Choroid plexus epithelial cell (primary cell): ENCODE results near the gene RNLS.

Source experiments
- DNase-seq: peaks from one replicate; pipeline ENCODE4 v3.0.0-alpha.2; 2010; ENCODE audit warnings: low read depth
- H3K4me3 ChIP-seq: 2 replicates; pipeline ENCODE4 v1.5.1; 2011; ENCODE audit warnings: low read depth, mild to moderate bottlenecking, control low read depth, low read length, moderate library complexity
- TF ChIP-seq, protein P1 (sequence below): conservative IDR thresholded peaks from 2 replicates; pipeline ENCODE4 v1.5.1; 2011; ENCODE audit warnings: low read depth, mild to moderate bottlenecking, control low read depth, inconsistent platforms, low read length, moderate library complexity

Gene RNLS

GRCh38 chr10:88297103-88297502, 286.0 kb downstream of the RNLS start:
- DNase-seq, result no peak
- H3K4me3 ChIP-seq, result no peak overlapping the region
- TF ChIP-seq, protein P1, sequence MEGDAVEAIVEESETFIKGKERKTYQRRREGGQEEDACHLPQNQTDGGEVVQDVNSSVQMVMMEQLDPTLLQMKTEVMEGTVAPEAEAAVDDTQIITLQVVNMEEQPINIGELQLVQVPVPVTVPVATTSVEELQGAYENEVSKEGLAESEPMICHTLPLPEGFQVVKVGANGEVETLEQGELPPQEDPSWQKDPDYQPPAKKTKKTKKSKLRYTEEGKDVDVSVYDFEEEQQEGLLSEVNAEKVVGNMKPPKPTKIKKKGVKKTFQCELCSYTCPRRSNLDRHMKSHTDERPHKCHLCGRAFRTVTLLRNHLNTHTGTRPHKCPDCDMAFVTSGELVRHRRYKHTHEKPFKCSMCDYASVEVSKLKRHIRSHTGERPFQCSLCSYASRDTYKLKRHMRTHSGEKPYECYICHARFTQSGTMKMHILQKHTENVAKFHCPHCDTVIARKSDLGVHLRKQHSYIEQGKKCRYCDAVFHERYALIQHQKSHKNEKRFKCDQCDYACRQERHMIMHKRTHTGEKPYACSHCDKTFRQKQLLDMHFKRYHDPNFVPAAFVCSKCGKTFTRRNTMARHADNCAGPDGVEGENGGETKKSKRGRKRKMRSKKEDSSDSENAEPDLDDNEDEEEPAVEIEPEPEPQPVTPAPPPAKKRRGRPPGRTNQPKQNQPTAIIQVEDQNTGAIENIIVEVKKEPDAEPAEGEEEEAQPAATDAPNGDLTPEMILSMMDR, result no peak

DNA sequence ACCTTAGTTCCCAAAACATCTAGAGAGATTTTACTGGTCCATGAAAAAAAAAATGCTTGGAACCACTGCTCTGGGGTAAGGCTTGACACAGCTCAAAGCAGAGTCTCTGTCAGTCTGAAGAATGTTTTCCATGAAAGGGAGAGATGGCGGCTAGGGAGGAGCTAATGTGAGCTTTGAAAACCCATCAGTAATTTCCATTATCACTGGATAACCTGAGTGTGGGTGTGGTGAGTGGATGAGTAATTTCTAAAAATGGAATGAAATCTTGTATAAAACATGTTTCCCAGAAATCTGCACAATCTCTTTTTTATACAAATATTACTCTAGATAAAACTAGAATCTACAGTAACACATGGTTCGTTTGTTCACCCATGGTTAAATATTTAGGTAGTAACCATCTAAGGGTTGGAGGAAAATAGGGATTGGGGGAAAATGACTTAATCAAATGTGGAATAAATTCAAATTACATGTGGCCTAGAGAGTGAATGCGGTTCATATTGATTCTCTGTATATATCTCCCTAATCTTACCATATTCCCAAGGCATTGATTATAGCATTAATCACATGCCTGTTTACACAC, 289.4 kb downstream of the RNLS start:
- TF ChIP-seq, protein P1, result no peak
- DNase-seq, result no peak
- H3K4me3 ChIP-seq, result no peak overlapping the region

- TF ChIP-seq, protein P1, result no peak
- H3K4me3 ChIP-seq, result no peak overlapping the region
- DNase-seq, result peak; percentile 28
Observed at GRCh38 chr10:88293073-88293472, 290.0 kb downstream of the RNLS start.

GRCh38 chr10:88292185-88292514, 291.0 kb downstream of the RNLS start:
- no peak overlapping the region for H3K4me3 ChIP-seq
- TF ChIP-seq, protein P1, result no peak
- no peak for DNase-seq

- H3K4me3 ChIP-seq, result no peak overlapping the region
- DNase-seq, result peak; percentile 23
- TF ChIP-seq, protein P1, result no peak
Observed at GRCh38 chr10:88291289-88292184, 291.6 kb downstream of the RNLS start.

- TF ChIP-seq, protein P1, result no peak
- H3K4me3 ChIP-seq, result no peak overlapping the region
- DNase-seq, result peak; percentile 24
Observed at GRCh38 chr10:88289342-88289741, 293.8 kb downstream of the RNLS start.
